Germinal center (tissue), 1 donor: ENCODE measurements around the gene PLD4.
"Not testable (repeated sequence)": the region's sequence is repeated elsewhere in the genome, so short reads cannot be mapped to it uniquely, and the experiment has no call there.

ENCODE experiments used
- DNase-seq: peaks from one replicate; pipeline ENCODE4 v3.0.0; 2012; ENCODE audit warnings: mixed read lengths, low spot score

The PLD4 gene

DNA sequence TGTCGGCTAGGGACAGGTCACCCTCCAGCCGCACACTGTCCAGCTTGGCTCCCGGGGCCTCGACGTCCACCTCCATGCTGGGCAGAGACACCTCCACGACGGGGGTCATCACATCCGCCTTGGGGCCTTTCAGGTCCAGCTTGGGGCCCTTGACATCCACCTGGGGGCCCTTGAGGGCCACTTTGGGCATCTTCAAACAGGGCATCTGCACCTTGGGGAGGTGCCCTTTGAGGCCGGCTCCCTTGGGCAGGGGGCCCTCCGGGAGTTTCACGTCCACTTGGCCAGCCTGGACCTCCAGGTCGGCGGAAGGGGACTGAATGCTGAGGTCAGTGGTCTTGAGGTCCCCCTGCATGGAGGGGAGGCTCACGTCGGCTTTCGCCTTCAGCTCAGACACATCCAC, 17.9 kb downstream of the PLD4 start:
- DNase-seq, result no peak

DNA sequence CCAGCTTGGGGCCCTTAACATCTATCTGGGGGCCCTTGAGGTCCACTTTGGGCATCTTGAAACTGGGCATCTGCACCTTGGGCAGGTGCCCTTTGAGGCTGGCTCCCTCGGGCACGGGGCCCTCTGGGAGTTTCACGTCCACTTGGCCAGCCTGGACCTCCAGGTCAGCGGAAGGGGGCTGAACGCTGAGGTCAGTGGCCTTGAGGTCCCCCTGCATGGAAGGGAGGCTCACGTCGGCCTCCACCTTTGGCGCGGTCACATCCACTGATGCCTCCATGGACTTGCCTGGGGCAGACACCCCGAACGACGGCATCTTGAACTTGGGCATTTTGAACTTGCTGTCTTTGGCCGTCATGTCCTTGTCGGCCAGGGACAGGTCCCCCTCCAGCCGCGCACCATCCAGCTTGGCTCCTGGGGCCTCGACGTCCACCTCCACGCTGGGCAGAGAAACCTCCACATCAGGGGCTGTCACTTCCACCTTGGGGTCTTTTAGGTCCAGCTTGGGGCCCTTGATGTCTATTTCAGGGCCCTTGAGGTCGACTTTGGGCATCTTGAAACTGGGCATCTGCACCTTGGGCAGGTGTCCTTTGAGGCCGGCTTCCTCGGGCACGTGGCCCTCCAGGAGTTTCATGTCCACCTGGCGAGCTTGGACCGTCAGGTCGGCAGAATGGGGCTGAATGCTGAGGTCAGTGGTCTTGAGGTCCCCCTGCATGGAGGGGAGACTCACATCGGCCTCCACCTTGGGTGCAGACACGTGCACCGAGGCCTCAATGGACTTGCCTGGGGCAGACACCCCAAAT, 18.7 kb downstream of the PLD4 start:
- DNase-seq, result not testable (repeated sequence)

DNA sequence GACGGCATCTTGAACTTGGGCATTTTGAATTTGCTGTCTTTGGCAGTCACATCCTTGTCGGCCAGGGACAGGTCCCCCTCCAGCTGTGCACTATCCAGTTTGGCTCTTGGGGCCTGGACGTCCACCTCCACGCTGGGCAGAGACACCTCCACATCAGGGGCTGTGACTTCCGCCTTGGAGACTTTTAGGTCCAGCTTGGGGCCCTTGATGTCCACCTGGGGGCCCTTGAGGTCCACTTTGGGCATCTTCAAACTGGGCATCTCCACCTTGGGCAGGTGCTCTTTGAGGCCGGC, 19.3 kb downstream of the PLD4 start:
- not testable (repeated sequence) for DNase-seq

DNA sequence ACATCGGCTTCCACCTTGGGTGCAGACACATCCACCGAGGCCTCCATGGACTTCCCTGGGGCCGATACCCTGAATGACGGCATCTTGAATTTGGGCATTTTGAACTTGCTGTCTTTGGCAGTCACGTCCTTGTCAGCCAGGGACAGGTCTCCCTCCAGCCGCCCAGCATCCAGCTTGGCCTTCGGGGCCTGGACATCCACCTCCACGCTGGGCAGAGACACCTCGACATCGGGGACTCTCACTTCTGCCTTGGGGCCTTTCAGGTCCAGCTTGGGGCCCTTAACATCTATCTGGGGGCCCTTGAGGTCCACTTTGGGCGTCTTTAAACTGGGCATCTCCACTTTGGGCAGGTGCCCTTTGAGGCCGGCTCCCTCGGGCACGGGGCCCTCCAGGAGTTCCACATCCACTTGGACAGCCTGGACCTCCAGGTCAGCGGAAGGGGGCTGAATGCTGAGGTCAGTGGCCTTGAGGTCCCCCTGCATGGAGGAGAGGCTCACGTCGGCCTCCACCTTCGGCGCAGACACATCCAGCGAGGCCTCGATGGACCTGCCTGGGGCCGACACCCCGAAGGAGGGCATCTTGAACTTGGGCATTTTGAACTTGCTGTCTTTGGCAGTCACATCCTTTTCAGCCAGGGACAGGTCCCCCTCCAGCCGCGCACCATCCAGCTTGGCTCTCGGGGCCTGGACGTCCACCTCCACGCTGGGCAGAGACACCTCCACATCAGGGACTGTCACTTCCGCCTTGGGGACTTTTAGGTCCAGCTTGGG, 19.9 kb downstream of the PLD4 start:
- DNase-seq, result not testable (repeated sequence)

DNA sequence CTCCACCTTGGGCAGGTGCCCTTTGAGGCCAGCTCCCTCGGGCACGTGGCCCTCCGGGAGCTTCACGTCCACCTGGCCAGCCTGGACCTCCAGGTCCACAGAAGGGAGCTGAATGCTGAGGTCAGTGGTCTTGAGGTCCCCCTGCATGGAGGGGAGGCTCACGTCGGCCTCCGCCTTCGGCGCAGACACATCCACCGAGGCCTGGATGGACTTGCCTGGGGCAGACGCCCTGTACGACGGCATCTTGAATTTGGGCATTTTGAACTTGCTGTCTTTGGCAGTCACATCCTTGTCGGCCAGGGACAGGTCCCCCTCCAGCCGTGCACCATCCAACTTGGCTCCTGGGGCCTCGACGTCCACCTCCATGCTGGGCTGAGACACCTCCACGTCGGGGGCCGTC, 20.6 kb downstream of the PLD4 start:
- DNase-seq, result not testable (repeated sequence)

DNA sequence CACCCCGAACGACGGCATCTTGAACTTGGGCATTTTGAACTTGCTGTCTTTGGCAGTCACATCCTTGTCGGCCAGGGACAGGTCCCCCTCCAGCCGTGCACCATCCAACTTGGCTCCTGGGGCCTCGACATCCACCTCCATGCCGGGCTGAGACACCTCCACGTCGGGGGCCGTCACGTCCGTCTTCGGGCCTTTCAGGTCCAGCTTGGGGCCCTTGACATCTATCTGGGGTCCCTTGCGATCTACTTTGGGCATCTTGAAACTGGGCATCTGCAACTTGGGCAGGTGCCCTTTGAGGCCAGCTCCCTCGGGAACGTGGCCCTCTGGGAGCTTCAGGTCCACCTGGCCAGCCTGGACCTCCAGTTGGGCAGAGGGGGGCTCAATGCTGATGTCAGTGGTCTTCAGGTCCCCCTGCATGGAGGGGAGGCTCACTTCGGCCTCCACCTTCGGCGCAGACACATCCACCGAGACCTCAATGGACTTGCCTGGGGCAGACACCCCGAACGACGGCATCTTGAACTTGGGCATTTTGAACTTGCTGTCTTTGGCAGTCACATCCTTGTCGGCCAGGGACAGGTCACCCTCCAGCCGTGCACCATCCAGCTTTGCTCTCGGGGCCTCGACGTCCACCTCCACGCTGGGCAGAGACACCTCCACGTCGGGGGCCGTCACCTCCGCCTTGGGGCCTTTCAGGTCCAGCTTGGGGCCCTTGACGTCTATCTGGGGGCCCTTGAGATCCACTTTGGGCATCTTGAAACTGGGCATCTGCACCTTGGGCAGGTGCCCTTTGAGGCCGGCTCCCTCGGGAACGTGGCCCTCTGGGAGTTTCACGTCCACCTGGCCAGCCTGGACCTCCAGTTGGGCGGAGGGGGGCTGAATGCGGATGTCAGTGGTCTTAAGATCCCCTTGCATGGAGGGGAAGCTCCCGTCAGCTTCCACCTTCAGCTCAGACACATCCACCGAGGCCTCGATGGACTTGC, 21.6 kb downstream of the PLD4 start:
- DNase-seq, result not testable (repeated sequence)

DNA sequence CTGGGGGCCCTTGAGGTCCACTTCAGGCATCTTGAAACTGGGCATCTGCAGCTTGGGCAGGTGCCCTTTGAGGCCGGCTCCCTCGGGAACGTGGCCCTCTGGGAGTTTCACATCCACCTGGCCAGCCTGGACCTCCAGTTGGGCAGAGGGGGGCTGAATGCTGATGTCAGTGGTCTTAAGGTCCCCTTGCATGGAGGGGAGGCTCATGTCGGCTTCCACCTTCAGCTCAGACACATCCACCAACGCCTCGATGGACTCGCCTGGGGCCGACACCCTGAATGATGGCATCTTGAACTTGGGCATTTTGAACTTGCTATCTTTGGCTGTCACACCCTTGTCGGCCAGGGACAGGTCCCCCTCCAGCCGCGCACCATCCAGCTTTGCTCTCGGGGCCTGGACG, 22.5 kb downstream of the PLD4 start:
- not testable (repeated sequence) for DNase-seq

DNA sequence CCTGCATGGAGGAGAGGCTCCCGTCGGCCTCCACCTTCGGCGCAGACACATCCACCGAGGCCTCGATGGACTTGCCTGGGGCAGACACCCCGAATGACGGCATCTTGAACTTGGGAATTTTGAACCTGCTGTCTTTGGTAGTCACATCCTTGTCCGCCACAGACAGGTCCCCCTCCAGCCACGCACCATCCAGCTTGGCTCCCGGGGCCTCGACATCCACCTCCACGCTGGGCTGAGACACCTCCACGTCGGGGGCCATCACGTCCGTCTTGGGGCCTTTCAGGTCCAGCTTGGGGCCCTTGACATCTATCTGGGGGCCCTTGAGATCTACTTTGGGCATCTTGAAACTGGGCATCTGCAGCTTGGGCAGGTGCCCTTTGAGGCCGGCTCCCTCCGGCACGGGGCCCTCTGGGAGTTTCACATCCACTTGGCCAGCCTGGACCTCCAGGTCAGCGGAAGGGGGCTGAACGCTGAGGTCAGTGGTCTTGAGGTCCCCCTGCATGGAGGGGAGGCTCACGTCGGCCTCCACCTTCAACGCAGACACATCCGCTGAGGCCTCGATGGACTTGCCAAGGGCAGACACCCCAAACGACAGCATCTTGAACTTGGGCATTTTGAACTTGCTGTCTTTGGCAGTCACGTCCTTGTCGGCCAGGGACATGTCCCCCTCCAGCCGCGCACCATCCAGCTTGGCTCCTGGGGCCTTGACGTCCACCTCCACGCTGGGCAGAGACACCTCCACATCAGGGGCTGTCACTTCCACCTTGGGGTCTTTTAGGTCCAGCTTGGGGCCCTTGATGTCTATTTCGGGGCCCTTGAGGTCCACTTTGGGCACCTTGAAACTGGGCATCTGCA, 23.4 kb downstream of the PLD4 start:
- not testable (repeated sequence) for DNase-seq

DNA sequence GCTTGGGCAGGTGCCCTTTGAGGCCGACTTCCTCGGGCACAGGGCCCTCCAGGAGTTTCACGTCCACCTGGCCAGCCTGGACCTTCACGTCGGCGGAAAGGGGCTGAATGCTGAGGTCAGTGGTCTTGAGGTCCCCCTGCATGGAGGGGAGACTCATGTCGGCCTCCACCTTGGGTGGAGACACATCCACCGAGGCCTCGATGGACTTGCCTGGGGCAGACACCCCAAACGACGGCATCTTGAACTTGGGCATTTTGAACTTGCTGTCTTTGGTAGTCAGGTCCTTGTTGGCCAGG, 24.0 kb downstream of the PLD4 start:
- DNase-seq, result no peak

DNA sequence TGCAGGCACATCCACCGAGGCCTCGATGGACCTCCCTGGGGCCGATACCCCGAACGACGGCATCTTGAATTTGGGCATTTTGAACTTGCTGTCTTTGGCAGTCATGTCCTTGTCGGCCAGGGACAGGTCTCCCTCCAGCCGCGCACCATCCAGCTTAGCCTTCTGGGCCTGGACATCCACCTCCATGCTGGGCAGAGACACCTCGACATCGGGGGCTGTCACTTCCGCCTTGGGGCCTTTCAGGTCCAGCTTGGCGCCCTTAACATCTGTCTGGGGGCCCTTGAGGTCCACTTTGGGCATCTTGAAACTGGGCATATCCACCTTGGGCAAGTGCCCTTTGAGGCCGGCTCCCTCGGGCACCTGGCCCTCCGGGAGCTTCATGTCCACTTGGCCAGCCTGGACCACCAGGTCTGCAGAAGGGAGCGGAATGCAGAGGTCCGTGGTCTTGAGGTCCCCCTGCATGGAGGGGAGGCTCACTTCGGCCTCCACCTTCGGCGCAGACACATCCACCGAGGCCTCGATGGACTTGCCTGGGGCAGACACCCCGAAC, 24.8 kb downstream of the PLD4 start:
- DNase-seq, result not testable (repeated sequence)

DNA sequence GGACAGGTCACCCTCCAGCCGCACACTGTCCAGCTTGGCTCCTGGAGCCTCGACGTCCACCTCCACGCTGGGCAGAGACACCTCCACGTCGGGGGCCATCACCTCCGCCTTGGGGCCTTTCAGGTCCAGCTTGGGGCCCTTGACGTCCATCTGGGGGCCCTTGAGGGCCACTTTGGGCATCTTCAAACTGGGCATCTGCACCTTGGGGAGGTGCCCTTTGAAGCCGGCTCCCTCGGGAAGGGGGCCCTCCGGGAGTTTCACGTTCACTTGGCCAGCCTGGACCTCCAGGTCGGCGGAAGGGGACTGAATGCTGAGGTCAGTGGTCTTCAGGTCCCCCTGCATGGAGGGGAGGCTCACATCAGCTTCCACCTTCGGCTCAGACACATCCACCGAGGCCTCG, 25.3 kb downstream of the PLD4 start:
- DNase-seq, result no peak

DNA sequence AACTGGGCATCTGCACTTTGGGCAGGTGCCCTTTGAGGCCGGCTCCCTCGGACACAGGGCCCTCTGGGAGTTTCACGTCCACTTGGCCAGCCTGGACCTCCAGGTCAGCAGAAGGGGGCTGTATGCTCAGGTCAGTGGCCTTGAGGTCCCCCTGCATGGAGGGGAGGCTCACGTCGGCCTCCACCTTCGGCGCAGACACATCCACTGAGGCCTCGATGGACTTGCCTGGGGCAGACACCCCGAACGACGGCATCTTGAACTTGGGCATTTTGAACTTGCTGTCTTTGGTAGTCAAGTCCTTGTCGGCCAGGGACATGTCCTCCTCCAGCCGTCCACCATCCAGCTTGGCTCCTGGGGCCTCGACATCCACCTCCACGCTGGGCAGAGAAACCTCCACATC, 26.0 kb downstream of the PLD4 start:
- DNase-seq, result not testable (repeated sequence)

DNA sequence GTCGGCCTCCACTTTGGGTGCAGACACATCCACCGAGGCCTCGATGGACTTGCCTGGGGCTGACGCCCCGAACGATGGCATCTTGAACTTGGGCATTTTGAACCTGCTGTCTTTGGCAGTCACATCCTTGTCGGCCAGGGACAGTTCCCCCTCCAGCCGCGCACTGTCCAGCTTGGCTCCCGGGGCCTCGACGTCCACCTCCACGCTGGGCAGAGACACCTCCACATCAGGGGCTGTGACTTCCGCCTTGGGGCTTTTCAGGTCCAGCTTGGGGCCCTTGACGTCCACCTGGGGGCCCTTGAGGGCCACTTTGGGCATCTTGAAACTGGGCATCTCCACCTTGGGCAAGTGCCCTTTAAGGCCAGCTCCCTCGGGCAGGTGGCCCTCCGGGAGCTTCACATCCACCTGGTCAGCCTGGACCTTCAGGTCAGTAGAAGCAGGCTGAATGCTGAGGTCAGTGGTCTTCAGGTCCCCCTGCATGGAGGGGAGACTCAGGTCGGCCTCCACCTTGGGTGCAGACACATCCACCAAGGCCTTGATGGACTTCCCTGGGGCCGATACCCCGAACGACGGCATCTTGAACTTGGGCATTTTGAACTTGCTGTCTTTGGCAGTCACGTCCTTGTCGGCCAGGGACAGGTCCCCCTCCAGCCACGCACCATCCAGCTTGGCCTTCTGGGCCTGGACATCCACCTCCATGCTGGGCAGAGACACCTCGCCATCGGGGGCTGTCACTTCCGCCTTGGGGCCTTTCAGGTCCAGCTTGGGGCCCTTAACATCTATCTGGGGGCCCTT, 27.4 kb downstream of the PLD4 start:
- not testable (repeated sequence) for DNase-seq

DNA sequence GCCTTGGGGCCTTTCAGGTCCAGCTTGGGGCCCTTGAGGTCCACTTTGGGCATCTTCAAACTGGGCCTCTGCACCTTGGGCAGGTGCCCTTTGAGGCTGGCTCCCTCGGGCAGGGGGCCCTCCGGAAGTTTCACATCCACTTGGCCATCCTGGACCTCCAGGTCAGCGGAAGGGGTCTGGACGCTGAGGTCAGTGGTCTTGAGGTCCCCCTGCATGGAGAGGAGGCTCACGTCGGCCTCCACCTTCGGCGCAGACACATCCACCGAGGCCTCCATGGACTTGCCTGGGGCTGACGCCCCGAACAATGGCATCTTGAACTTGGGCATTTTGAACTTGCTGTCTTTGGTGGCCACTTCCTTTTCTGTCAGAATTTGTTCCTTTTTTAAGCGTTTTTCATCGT, 28.4 kb downstream of the PLD4 start:
- DNase-seq, result no peak

DNA sequence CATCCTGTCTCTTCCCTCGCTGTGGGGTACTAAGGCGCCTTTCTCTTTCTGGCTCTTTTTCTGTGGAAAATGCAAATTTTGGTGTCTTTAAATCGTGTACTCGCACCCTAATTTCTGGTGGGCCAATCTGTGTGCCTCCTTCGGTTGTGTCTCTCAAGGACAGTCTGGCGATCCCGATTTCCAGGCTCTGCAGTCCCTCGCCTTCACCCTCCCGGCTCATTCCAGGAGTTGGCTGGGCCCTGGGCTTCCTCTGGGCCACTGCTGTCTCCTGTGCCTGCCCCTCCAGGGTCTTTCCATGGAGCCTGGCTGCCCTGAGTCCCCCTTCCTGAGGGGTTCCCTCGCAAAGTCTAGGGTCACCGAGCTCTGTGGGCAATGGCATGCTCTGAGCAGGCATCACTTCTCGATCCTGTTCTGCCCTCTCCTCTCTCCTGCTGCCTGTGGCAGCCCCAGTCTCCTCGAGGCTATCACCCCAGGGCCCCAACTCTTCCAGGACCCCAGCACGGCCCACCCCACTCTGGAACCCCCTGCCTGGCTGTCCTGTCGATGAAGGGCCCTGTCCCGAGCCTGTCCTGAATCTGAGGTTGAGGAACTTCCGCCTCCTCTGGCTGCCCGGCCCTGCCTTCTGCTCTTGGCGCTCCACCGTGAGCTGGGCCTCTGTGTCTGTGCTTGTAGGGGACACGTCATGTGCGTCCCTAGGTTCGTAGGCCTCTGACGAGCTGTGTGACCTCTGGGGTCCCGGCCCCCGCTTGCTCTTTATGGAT, 29.4 kb downstream of the PLD4 start:
- no peak for DNase-seq

DNA sequence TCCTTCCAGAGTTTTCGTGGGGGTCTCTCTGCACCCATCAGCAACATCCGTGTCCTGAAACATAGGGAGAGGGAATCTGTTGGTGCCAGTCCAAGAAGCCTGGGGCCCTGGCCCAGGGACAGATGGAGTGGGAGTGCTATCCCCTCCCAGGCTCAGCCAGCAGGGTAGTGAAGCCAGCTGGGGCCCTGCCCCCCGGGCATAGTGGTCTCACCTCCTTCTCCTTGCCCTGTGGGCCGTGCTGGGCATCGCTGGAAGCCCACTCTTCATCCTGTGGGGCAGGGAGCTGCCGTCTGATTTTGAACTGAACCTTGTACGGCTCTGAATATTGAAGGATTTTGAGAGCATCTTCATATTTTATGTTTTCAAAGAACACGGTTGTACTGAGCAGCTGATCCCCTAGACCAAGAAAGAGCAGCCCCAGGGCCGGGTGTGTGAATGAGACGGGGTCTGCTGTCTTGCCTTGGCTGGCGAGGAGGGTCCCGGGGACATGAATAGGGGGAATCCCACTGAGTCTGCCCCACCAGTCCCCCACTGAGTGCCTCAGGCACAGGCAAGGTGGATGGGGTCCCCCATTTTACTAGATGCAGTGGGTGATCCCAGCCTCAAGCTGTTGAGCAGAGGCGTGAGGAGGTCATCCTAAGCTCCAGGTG, 30.2 kb downstream of the PLD4 start:
- DNase-seq, result no peak

DNA sequence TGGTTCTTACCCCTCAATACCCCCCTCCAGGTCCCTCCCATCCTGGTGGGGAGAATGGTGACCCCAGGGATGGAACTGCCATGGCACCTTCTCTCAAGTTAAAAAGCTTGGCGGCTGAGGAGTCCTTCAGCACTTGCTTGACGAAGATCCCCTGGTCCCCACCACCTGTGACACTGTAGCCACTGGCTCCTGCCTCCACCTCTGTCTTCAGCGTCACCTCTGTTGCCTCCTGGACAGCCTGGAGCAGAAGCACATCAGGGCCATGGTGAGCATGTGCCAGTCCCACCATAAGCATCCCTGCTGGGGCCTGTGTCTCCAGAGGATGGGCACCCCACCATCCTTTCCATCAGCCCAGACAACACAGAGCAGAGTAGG, 30.7 kb downstream of the PLD4 start:
- no peak for DNase-seq

DNA sequence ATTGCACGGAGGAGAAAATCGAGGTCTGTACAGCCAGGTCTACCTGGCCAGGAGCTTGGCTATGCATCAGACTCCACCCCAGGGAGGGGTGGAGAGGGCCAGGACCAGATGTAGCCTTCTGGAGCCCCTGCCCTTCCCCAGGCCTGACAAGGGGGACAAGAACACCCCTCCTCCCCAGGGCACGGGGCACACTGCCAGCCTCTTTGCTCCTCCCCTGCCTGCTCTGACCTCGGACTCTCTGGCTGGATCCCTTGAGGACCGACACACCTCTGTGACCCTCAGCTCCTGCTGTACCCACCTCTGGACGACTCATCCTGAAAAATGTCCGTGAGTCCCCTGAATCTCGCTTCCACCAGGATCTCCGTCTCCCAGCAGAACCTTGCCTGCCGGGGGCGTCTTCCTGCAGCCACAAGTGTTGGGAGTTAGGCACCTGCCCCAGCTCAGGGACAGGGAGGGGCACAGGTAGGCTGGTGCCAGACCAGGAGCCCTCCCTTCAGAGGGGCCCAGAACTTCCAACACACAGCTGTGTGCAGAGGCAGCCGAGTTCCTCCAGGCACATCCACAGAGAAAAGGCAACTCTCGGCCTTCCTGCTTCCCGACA, 31.7 kb downstream of the PLD4 start:
- no peak for DNase-seq
